Hindlimb muscle (tissue), 1 donor: ENCODE data around the gene RDH5. TPM values are rescaled to one million over a fixed set of nuclear protein-coding genes. Genes with fewer than 3 reads are reported as not detected.

ENCODE experiments used
- DNase-seq: peaks from one replicate; pipeline ENCODE4 v3.0.0-alpha.2; 2013
- polyA plus RNA-seq: library from polyadenylated mRNA; unstranded; fragments of 120-200 nt; gene quantifications from one replicate; pipeline ENCODE4 v1.2.1, GENCODE V29; 2013; ENCODE audit not compliant: insufficient read length

The RDH5 gene
- polyA plus RNA-seq, 1 donor, result 31.4 TPM

- no peak for DNase-seq
Measured at GRCh38 chr12:55696796-55697462, 23.3 kb upstream of the RDH5 start.

- DNase-seq, result no peak
Measured at GRCh38 chr12:55697686-55698085, 22.5 kb upstream of the RDH5 start.

GRCh38 chr12:55698241-55698955 is 21.8 kb upstream of the RDH5 start:
- DNase-seq, result no peak

GRCh38 chr12:55698965-55699364 is 21.2 kb upstream of the RDH5 start:
- DNase-seq, result no peak

- DNase-seq, result no peak
Measured at GRCh38 chr12:55699471-55700055, 20.6 kb upstream of the RDH5 start.

- DNase-seq, result no peak
Measured at GRCh38 chr12:55700255-55701018, 19.8 kb upstream of the RDH5 start.

- DNase-seq, result no peak
Measured at GRCh38 chr12:55702861-55703260, 17.3 kb upstream of the RDH5 start.

GRCh38 chr12:55703288-55703687 is 16.9 kb upstream of the RDH5 start:
- peak; percentile 64 for DNase-seq

GRCh38 chr12:55703901-55704761 is 16.1 kb upstream of the RDH5 start:
- no peak for DNase-seq

GRCh38 chr12:55704824-55705718 is 15.1 kb upstream of the RDH5 start:
- DNase-seq, result no peak

GRCh38 chr12:55705782-55706402 is 14.3 kb upstream of the RDH5 start:
- DNase-seq, result no peak

- no peak for DNase-seq
Measured at GRCh38 chr12:55706568-55707218, 13.5 kb upstream of the RDH5 start.

- no peak for DNase-seq
Measured at GRCh38 chr12:55707219-55707671, 12.9 kb upstream of the RDH5 start.

GRCh38 chr12:55707841-55708694 is 12.1 kb upstream of the RDH5 start, which contains the start of gene ITGA7:
Gene ITGA7, minus strand, starts transcription at chr12:55707904. Its CDS starts 222 bp downstream, at chr12:55707682.
- no peak for DNase-seq

GRCh38 chr12:55708695-55709233 is 11.4 kb upstream of the RDH5 start:
- DNase-seq, result no peak

- DNase-seq, result no peak
Measured at GRCh38 chr12:55711786-55712553, 8.2 kb upstream of the RDH5 start.

- no peak for DNase-seq
Measured at GRCh38 chr12:55712700-55713415, 7.3 kb upstream of the RDH5 start.
